Measurements from ENCODE around the gene TIGD1. TPM values are rescaled to one million over a fixed set of nuclear protein-coding genes. Genes with fewer than 3 reads are reported as not detected.

TIGD1 gene
- total and polyA plus RNA-seq, 8 donors = 3.7 to 12.4 (median 10.9) TPM

- TF ChIP-seq, protein P1, sequence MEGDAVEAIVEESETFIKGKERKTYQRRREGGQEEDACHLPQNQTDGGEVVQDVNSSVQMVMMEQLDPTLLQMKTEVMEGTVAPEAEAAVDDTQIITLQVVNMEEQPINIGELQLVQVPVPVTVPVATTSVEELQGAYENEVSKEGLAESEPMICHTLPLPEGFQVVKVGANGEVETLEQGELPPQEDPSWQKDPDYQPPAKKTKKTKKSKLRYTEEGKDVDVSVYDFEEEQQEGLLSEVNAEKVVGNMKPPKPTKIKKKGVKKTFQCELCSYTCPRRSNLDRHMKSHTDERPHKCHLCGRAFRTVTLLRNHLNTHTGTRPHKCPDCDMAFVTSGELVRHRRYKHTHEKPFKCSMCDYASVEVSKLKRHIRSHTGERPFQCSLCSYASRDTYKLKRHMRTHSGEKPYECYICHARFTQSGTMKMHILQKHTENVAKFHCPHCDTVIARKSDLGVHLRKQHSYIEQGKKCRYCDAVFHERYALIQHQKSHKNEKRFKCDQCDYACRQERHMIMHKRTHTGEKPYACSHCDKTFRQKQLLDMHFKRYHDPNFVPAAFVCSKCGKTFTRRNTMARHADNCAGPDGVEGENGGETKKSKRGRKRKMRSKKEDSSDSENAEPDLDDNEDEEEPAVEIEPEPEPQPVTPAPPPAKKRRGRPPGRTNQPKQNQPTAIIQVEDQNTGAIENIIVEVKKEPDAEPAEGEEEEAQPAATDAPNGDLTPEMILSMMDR (IDR thresholded peaks at IDR 0.05) = no peak
- DNase-seq = no peak
- no peak for ATAC-seq
- Histone ChIP-seq H3K27me3 (no peaks in the 10 kb centered on the region), H3K36me3 (no peaks in the 10 kb centered on the region), H3K4me3 (no peak overlapping the region), H3K27ac (no peak overlapping the region), H3K4me1 (peaks cover 9 to 38% of the 10 kb centered on the region in 2 donors), H3K9me3 (no peaks in the 10 kb centered on the region)
- intact Hi-C loops (cut with DNase I) = no loop called here
These were observed 2.4 kb downstream of the TIGD1 start for GRCh38 chr2:232547991-232548390.

DNA sequence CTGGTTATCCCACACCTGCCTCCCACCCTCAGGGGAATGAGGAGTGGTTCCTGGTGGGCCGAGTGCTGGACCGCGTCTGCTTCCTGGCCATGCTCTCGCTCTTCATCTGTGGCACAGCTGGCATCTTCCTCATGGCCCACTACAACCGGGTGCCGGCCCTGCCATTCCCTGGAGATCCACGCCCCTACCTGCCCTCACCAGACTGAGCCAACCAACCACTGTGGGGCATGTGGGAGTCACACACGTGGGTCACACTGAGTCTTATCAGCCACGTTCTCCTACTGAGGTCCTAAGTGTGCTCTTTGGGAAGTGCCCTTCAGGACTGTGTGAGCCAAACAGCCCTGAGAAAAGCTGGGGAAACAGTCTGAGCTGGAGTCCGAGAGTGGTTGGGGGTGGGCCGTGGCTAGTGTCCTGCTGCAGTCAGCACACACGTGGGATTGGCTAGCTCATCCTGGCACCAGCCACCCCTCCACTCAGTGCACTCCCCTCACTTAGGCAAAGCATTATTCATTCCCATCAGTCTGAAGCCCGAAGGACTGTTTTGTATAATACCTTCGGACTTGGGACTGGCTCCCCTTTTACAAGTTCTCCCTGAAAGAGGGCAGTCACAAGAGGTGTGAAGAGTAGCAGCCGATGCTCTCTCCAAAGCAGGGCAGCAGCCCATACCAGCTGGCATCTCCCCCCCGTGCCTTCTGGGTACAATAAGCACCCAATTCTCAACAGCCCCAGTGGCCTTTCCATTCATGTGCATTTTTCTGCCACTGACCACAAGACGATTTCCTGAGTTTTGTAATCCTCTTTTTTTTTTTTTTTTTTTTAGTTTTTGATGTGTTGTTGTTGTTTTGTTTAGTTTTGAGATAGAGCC lies 4.6 kb downstream of the TIGD1 start:
- Histone ChIP-seq H3K27me3 (peaks cover 0 to 5% of the 10 kb centered on the region in 2 donors), H3K27ac (no peak overlapping the region), H3K4me1 (peaks cover 3 to 20% of the 10 kb centered on the region in 2 donors), H3K36me3 (no peaks in the 10 kb centered on the region), H3K4me3 (no peak overlapping the region), H3K9me3 (no peaks in the 10 kb centered on the region)
- DNase-seq = no peak
- intact Hi-C loops (cut with DNase I) = no loop called here
- ATAC-seq = peak; percentile 47
- TF ChIP-seq, protein P1 (IDR thresholded peaks at IDR 0.05) = no peak

GRCh38 chr2:232544674-232545073 lies 5.7 kb downstream of the TIGD1 start:
- ATAC-seq (no peak), DNase-seq (no peak)
- Histone ChIP-seq H3K4me1 (peaks cover 2 to 18% of the 10 kb centered on the region in 2 donors), H3K36me3 (no peaks in the 10 kb centered on the region), H3K4me3 (no peak overlapping the region), H3K27me3 (peaks cover 0 to 16% of the 10 kb centered on the region in 2 donors), H3K9me3 (no peaks in the 10 kb centered on the region), H3K27ac (no peak overlapping the region)
- intact Hi-C loops (cut with DNase I) = no loop called here
- TF ChIP-seq, protein P1 (IDR thresholded peaks at IDR 0.05) = no peak

DNA sequence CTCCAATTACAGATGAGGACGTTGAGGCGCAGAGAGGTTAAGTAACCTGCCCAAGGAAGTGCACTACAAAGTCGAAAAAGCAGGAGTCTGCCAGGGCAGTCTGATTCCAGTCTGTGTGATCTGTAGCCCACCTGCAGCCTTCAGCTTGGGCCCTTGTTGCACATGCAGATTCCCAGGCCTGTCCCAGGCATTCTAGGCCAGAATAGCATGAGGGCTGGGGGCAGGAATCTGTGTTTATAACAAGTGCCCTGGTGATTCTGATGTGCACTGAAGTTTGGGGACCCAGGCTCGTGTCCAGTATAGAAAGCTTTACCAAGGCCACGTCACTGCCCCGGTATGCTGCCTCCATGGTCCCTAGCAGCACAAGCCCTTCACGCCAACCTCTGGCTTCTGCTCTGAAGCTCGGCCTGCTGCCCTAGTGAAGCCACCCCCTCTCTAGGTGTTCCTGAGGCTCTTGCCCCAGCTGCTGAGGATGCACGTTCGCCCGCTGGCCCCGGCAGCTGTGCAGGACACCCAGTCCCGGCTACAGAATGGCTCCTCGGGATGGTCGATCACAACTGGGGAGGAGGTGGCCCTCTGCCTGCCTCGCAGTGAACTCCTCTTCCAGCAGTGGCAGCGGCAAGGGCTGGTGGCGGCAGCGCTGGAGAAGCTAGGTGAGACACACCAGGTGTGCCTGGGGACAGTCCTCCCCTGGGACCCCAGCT lies 6.3 kb downstream of the TIGD1 start:
- DNase-seq (peak in 1 of 4 donors; percentile 70), ATAC-seq (no peak)
- TF ChIP-seq, protein P1 (IDR thresholded peaks at IDR 0.05) = no peak
- Histone ChIP-seq H3K4me3 (no peak overlapping the region), H3K27me3 (peaks cover 0 to 22% of the 10 kb centered on the region in 2 donors), H3K9me3 (no peaks in the 10 kb centered on the region), H3K36me3 (no peaks in the 10 kb centered on the region), H3K4me1 (peaks cover 0 to 16% of the 10 kb centered on the region in 2 donors), H3K27ac (no peak overlapping the region)
- intact Hi-C loops (cut with DNase I) = no loop called here

DNA sequence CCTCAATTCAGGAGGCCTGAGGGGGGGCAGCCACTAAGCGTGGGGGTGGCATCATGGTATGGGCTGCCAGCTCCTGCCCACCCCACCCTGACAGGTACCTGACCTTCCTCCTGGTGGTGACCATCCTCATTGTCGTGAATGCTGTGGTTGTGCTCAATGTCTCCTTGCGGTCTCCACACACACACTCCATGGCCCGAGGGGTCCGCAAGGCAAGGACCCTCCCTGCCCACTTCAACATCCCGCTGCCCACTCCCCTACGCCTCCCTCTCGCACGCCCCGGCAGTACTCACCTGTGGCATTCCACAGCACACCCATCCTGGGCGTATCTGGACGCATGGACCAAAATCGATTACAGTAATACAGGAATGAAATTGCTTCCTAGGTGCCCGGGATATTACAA lies 6.9 kb downstream of the TIGD1 start:
- intact Hi-C loops (cut with DNase I) = no loop called here
- H3K27me3 ChIP-seq = peaks cover 0 to 26% of the 10 kb centered on the region in 2 donors
- peaks cover 0 to 20% of the 10 kb centered on the region in 2 donors for H3K4me1 ChIP-seq
- H3K36me3 ChIP-seq = no peaks in the 10 kb centered on the region
- no peak overlapping the region for H3K27ac ChIP-seq
- no peaks in the 10 kb centered on the region for H3K9me3 ChIP-seq
- ATAC-seq (no peak), DNase-seq (no peak)
- no peak overlapping the region for H3K4me3 ChIP-seq
- TF ChIP-seq, protein P1 (IDR thresholded peaks at IDR 0.05) = no peak

All from left lung (tissue), 10 donors.